Prostate gland (tissue), 2 donors: ENCODE results near the gene GSTT2.

Experiments
- CTCF ChIP-seq, 4 experiments: fragments of 200-600 bp in 2 of 4; fragments of 450-650 bp in 2 of 4; sonication (generic) in 2 of 4; IDR thresholded peaks; 1 replicate in 3 of 4; 2 replicates in 1 of 4; pipeline ENCODE4 v1.5.1; 2016 to 2019; ENCODE audit warnings: antibody characterized with exemption in 4 of 4, mild to moderate bottlenecking in 2 of 4, moderate library complexity in 2 of 4
- POLR2AphosphoS5 ChIP-seq: sonication (generic); formaldehyde crosslinking; IDR thresholded peaks from one replicate; pipeline ENCODE4 v1.6.1; 2017; ENCODE audit warnings: antibody characterized with exemption

DNA sequence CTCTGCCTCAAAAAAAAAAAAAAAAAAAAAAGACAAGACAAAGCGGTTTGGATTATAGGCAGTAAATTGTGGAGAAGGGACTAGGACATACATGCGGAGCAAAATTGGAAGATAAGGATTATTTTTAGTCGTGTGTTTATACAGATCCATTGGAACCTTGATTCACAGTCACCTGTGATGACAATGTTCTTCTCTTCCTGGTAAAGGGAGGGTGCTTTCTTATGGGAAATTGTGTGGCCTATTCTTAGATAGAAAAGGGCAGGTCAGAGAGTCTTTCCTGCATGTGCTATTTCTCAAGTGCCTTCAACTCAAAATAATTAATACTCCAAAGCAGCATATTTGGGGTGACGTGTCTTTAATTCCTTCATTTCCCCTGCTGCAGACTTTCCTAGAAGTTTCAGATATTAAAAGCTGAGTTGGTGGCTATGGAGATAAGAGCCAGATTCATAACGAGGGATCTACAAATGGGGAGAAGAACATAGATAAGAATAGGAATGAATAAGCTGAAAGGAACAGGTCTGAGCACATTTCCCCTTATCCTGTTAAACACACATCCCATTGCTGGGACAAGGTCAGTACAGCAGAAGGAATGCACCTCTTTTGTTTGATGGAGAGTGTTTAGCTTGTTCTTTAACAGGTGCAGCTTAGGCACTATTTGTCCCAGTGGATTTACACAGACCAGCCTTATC is 41.5 kb upstream of the GSTT2 start:
- TF ChIP-seq CTCF (IDR thresholded peaks at IDR 0.05): no peak
- peak; percentile 89 for TF ChIP-seq POLR2AphosphoS5
